VCaP (cell line): ENCODE measurements around the gene PDGFA.

Source experiments
- H3K27ac ChIP-seq: fragments of 450-650 bp; 2 replicates; pipeline ENCODE4 v1.5.1; 2017
- CTCF ChIP-seq: fragments of 450-650 bp; conservative IDR thresholded peaks from 2 replicates; pipeline ENCODE4 v1.5.1; 2017; ENCODE audit warnings: mild to moderate bottlenecking, moderate library complexity

PDGFA gene

GRCh38 chr7:493661-494251 is 25.9 kb downstream of the PDGFA start:
- no peak overlapping the region for H3K27ac ChIP-seq
- TF ChIP-seq CTCF = no peak

- no peak for TF ChIP-seq CTCF
- H3K27ac ChIP-seq = no peak overlapping the region
Measured at GRCh38 chr7:492714-493065, 27.0 kb downstream of the PDGFA start.

GRCh38 chr7:491958-492713 is 27.5 kb downstream of the PDGFA start:
- no peak for TF ChIP-seq CTCF
- H3K27ac ChIP-seq = no peak overlapping the region

GRCh38 chr7:491292-491957 is 28.2 kb downstream of the PDGFA start:
- TF ChIP-seq CTCF = no peak
- H3K27ac ChIP-seq = no peak overlapping the region

GRCh38 chr7:490461-491291 is 29.0 kb downstream of the PDGFA start:
- no peak overlapping the region for H3K27ac ChIP-seq

GRCh38 chr7:489876-490275 is 29.8 kb downstream of the PDGFA start:
- no peak for TF ChIP-seq CTCF
- H3K27ac ChIP-seq = no peak overlapping the region

More at GRCh38 chr7:490461-491291, 29.0 kb downstream of the PDGFA start:
- no peak for TF ChIP-seq CTCF
